ENCODE results near the gene FAM221A. TPM values are rescaled to one million over a fixed set of nuclear protein-coding genes. Genes with fewer than 3 reads are reported as not detected.

Gene FAM221A
- total and polyA plus RNA-seq, 2 of the 8 experiments (the other 6 are each of a cell fraction or from before 2014, with no cell fraction given): 21.5 to 39.0 TPM

GRCh38 chr7:23691320-23691719 lies 11.3 kb downstream of the FAM221A start (continued):
- TF ChIP-seq CHD7 (IDR thresholded peaks at IDR 0.05; ENCODE audit: insufficient replicate concordance, low read length): no peak
- no peak for TF ChIP-seq MAX (IDR thresholded peaks at IDR 0.05)
- no peak for TF ChIP-seq TCF12 (IDR thresholded peaks at IDR 0.05; ENCODE audit: low read depth, low read length)
- no peak for TF ChIP-seq RFX5 (IDR thresholded peaks at IDR 0.05; ENCODE audit: borderline replicate concordance, low read depth, low read length)
- no peak for TF ChIP-seq SRF (IDR thresholded peaks at IDR 0.05; ENCODE audit: low read depth, low read length)
- no peak for TF ChIP-seq POU5F1 (IDR thresholded peaks at IDR 0.05; ENCODE audit: low read depth, low read length)
- no peak for TF ChIP-seq SIRT6 (IDR thresholded peaks at IDR 0.05; ENCODE audit: low read length)
- TF ChIP-seq EP300 (IDR thresholded peaks at IDR 0.05; ENCODE audit: borderline replicate concordance in 1 of 2, low read depth in 2 of 2, low read length in 2 of 2): no peak
- no peak for TF ChIP-seq SIN3A (conservative IDR thresholded peaks at IDR 0.05 in 1 of 2, IDR thresholded peaks at IDR 0.05 in 1 of 2; ENCODE audit: low read depth in 1 of 2, low read length in 2 of 2)
- no peak for TF ChIP-seq POLR2AphosphoS5 (IDR thresholded peaks at IDR 0.05; ENCODE audit: low read depth, low read length)
- TF ChIP-seq GABPA (IDR thresholded peaks at IDR 0.05; ENCODE audit: borderline replicate concordance, insufficient read depth, low read length): no peak
- TF ChIP-seq GTF2F1 (IDR thresholded peaks at IDR 0.05; ENCODE audit: borderline replicate concordance, low read depth, low read length): no peak

Measured in H1 (cell line).